Activated naive CD4-positive, alpha-beta T cell treated with Interleukin-2 at 50 U/mL for 16 hours (primary cell): ENCODE results near the gene UGT1A4.
"Not testable (repeated sequence)": the region's sequence is repeated elsewhere in the genome, so short reads cannot be mapped to it uniquely, and the experiment has no call there.

Experiments
- DNase-seq: peaks from one replicate; pipeline ENCODE4 v3.0.0-alpha.2; 2020

UGT1A4 gene

DNA sequence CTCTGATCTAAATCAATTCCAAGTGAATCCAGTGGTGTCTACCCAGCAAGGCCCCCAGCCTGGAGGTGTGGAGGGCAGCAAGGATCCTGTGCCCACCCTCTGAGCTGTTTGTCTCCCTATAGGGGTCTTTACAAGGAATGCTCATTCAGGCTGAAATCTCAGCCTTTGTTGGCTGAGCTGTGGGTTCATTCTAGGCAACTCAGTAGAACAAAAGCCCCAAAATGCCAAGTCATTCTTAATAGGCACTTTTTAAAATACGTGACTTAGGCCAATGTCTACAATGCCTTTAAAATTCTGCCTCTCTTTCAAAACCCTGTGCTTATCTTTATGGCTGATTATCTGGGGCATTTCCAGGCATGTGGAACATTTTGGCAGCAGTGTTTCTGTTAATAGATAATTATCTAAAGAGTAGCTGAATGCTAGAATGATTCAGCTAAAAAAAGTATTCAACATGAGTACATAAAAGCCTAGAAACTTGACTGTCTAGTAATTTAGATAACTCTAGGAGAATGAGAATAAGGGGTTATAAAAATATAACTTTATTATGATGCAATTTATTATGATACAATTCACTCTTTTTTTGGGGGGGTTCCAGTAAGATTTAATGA lies 18.4 kb upstream of the UGT1A4 start:
- no peak for DNase-seq

DNA sequence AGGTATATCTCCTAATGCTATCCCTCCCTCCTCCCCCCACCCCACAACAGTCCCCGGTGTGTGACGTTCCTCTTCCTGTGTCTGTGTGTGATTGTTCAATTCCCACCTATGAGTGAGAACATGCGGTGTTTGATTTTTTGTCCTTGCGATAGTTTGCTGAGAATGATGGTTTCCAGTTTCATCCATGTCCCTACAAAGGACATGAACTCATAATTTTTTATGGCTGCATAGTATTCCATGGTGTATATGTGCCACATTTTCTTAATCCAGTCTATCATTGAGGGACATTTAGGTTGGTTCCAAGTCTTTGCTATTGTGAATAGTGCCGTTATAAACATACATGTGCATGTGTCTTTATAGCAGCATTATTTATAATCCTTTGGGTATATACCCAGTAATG lies 17.7 kb upstream of the UGT1A4 start:
- not testable (repeated sequence) for DNase-seq

DNA sequence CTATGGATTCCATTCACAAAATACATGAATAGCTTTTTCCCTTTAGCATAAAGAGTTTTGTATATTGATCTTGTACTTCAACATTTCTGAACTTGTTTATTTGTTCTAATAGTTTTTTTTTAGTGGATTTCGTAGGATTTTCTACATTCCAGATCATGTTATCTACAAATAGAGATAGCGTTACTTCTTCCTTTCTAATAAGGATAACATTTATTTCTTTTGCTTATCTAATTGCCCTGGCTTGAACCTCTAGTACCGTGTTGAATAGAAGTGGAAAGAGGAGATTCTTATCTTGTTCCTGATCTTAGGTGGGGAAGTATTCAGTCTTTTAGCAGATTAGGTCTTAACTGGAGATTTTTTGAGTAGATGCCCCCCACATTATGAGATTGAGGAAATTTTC lies 16.3 kb upstream of the UGT1A4 start:
- DNase-seq: no peak

DNA sequence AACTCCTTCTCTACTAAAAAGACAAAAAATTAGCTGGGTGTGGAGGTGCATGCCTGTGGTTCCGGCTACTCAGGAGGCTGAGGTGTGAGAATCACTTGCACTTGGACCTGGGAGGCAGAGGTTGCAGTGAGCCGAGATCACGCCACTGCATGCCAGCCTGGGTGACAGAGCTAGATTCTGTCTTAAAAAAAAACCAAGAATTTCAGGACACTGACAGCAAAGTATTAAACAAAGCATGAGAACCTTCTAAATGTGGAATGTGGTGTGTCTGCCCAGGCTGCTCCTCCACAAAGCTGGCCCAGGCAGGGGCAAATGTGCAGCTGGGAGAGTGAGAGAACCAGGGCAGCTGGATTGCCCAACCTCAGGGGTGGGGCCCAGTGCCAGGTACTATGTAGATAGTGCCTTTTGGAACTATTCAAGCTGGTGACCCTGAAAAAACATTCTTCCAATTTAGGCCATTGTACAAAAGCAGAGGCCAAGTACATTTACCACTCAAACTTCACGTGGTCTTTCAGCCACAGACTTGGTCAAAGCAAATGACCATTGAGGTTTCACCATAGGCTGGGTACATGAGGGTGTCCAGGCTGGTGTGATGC lies 12.5 kb upstream of the UGT1A4 start:
- no peak for DNase-seq

DNA sequence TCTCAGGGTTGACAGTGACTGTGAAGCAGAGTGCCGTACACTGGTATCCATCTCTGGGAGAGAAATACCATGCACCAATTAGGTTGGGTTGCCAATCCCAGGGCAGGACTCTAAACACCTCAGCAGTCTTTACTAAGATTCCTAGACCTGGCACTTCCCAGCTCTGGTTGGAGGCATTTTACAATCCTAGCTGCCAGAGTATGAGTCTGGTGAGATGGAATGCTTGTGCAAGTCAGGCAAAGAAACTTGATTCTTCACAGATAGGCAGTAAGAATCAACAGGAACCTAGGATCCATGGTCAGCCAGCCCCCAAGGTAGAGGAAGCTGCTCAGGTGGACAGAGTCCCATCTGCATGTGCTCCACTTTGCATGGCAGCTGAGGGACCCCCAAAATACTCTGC lies 11.8 kb upstream of the UGT1A4 start:
- DNase-seq: no peak

DNA sequence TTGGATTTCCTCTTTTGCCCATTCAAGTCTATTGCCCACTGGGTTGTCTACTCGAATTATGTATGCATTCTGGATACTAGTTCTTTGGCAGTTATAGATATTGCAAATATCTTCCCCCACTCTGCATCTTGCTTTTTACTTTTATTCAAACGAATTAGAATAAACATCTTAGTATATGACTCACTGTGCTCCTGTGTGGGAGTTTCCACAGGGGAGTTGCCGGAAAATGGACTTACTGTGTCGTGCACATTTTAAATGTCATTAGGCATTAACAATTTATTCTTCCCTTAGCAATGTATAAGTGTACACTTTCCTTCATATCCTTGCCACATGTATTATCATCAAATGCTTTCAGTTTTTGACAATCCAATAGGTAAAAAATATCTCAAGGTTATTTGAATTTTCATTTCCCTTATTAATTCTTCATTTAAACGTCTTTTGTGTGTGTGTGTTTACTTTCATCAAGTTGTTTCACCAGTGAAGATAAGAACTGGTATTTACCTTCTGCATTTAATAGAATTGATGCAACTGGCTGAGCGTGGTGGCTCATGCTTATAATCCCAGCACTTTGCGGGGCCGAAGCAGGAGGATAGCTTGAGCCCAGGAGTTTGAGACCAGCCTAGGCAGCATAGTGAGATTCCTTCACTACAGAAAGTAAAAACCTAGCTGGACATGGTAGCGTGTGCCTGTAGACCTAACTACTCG lies 10.4 kb upstream of the UGT1A4 start:
- no peak for DNase-seq

DNA sequence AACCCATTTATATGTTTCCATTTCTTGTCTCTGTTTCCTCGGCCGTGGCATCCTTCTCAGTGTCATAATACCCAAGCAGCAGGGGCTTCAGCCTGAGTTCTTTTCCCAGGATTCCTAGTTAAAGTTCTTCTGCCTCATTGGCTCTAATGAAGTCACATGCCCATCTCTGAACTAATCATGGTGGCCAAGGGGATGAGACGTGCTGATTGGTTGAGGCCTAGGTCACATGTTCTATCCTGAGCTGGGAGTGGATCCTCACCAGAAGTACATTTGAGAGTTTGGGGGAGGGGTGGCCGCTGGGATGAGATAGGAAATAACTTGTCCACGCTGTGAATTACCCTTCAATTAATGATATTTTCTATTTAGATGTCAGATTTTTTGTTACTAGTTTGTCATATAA lies 9.6 kb upstream of the UGT1A4 start:
- DNase-seq: no peak

DNA sequence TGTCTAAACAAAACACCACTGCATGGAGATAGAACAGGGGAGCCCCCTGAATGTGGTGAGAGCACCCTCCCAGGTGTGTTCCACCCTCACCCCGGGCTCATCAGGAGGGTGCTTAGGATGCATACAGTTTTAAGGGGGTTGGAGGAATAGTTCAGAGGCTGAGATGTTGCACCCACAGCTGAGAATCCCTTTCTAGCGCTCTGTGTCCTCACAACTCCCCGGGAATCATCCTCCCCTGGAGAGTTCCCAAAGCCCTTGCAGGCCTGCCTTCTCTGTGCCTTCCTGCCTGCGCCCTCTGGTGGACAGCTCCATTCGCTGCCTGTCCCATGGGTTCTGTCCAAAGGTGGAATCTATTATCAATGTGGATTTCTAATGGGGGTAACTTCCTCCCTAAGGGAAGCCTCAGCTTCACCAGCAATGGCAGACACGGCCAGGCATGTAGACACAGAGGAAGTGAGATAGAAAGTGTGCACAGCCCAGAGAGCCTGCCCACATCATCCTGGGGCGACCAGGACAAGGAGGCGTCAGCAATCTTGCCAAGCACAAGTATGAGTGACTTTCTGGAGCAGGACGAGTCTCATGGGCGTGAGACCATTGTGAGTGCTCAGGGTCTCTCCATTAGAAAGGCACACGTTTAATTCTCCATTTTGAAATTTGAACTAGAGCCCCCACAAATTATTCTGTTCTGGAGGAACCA lies 7.1 kb upstream of the UGT1A4 start:
- DNase-seq: peak; percentile 62

DNA sequence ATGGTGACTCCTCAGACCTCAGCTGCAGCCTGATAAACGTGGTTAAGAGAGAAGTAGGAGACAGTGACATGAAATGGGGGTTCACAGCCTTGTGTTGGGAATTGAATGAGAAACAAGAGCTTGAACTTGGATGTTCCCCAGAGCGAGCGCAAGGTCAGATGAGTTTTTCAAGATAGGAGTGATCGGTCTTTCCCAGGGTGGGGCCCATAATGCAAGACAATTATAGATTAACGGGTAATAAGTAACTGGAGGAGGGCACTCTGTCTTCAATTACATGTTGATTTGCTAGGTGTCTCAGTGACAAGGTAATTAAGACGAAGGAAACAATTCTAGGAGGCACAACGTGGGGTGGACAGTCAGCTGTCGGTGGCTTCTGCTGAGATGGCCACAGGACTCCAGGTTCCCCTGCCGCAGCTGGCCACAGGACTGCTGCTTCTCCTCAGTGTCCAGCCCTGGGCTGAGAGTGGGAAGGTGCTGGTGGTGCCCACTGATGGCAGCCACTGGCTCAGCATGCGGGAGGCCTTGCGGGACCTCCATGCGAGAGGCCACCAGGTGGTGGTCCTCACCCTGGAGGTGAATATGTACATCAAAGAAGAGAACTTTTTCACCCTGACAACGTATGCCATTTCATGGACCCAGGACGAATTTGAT lies 5.8 kb upstream of the UGT1A4 start, which contains the start of gene UGT1A5:
Gene UGT1A5 (plus strand): TSS at position 297 of the 651 bp plus-strand sequence. CDS start 85 bp downstream, at position 382.
- no peak for DNase-seq

DNA sequence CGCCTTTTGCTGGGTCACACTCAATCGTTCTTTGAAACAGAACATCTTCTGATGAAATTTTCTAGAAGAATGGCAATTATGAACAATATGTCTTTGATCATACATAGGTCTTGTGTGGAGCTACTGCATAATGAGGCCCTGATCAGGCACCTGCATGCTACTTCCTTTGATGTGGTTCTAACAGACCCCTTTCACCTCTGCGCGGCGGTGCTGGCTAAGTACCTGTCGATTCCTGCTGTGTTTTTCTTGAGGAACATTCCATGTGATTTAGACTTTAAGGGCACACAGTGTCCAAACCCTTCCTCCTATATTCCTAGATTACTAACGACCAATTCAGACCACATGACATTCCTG lies 5.3 kb upstream of the UGT1A4 start:
- DNase-seq: no peak

DNA sequence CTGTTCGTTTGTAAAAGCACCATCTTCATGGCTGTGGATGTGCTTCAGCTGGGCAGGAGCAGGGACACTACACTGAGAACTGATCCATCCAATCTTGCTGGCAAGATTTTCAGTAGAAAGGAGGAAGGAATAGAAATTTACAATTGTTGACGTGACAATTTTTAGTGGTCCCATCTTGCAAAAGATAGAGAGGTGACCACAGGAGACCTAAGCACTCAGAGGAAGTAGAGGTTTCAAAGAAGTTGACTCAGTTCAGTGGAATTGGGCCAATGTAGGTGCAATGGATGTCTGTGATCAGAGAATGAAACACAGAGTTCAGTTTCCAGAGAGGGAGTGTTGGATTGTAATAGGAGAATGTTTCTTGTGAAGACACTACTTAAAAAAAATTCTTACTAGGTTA lies 4.4 kb upstream of the UGT1A4 start:
- DNase-seq: no peak

DNA sequence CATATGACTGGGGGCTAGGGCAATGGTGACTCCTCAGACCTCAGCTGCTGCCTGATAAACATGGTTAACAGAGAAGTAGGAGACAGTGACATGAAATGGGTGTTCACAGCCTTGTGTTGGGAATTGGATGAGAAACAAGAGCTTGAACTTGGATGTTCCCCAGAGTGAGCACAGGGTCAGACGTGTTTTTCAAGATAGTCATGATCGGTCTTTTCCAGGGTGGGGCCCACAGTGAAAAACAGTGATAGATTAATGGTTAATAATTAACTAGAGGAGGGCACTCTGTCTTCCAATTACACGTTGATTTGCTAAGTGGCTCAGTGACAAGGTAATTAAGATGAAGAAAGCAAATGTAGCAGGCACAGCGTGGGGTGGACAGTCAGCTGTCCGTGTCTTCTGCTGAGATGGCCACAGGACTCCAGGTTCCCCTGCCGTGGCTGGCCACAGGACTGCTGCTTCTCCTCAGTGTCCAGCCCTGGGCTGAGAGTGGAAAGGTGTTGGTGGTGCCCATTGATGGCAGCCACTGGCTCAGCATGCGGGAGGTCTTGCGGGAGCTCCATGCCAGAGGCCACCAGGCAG lies 10.3 kb downstream of the UGT1A4 start, which contains the start of gene UGT1A3:
Gene UGT1A3 (plus strand): TSS at position 320 of the 579 bp plus-strand sequence. CDS start 85 bp downstream, at position 405.
- DNase-seq: no peak

DNA sequence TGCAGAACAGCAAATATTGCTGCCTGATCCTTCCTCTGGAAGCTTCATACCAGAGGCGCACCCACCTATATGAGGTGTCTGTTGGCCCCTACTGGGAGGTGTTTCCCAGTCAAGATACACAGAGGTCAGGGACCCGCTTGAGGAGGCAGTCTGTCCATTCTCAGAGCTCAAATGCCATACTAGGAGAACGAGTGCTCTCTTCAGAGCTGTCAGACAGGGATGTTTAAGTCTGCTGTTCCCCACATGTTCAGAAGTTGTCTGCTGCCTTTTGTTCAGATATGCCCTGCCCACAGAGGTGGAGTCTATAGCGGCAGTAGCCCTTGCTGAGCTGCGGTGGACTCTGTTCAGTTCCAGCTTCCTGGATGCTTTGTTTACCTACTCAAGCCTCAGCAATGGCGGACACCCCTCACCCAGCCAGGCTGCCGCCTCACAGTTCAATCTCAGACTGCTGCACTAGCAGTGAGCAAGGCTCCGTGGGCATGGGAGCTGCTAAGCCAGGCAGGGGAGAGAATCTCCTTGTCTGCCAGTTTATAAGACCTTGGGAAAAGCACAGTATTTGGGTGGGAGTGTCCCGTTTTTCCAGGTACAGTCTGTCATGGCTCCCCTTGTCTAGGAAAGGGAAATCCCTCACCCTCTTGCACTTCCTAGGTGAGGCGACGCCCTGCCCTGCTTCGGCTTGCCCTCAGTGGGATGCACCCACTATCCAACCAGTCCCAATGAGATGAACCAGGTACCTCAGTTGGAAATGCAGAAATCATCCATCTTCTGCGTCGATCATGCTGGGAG lies 18.5 kb downstream of the UGT1A4 start:
- DNase-seq: not testable (repeated sequence)

DNA sequence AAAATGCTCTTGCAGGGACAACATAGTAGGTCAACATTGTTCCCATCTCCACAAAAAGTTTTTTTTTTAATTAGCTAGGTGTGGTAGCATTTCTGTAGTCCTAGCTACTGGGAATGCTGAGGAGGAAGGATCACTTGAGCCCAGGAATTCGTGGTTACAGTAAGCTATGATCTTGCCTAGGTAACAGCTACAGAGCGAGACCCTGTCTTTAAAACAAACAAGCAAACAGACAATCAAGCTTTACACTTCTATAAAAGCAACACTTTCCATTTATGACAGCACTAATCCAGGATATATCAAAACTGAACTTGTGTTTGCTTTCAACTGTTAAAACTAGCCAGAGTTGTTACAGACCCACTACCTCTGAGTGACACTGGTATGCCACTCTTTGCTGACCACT lies 22.3 kb downstream of the UGT1A4 start:
- DNase-seq: no peak

DNA sequence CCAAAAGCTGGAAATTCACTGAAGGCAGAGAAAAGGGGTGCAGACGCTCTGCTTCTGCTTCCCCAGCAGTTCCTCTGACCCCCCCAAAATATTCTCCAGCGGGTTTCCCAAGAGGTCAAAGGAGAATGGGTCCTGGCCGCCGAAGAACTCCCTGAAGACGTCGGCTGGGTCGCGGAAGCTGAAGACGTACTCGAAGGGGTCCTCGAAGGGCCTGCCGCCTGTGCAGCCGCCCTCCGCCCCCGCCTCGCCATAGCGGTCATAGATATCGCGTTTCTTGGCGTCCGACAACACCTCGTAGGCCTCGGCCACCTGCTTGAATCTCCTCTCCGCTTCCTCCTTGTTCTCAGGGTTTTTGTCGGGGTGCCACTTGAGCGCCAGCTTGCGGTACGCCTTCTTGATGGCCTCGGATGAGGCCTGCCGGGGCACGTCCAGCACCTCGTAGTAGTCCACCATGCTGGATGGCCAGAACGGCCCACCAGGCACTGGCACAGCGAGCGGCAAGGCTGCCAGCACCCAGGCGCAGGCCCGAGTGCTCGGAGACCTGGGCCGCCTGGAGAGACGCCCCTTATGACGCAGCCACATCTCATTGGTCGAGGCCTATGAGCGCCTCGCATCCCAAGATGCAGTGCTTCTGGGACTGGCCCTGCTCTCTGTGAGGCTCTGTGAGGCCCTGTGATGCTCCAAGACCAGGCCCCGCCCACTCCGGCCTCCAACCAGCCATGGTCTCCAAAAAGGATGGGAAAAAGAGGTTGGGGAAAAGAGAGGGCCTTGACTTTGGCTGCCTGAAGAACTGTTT lies 25.1 kb downstream of the UGT1A4 start:
- DNase-seq: no peak

DNA sequence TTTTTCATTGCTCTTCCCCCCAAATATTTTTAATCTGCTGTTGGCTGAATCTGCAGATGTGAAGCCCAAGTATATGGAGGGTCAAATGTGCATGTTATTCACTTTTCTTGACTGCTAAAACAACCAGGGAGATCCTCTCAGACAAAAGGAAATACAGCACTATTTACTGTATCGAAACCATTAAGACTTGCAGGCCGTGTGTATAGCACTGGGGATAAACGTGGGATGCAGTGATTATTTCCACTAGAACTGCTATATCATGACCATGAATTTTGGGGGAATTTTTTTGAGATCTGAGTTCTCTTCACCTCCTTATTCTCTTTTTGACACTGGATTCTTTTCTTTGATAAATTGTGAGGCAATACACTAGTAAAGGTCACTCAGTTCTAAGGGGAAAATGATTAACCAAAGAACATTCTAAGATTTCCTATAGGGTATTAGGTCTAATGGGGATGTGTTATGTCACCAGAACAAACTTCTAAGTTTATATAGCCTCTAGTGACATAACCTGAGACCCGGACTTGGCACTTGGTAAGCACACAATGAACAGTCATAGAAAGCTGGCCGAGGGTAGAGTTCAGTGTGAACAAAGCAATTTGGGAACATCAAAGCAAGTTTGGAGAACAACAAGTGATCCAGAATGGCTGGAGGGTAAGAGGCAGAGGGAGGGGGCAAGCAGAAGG lies 26.7 kb downstream of the UGT1A4 start:
- no peak for DNase-seq

DNA sequence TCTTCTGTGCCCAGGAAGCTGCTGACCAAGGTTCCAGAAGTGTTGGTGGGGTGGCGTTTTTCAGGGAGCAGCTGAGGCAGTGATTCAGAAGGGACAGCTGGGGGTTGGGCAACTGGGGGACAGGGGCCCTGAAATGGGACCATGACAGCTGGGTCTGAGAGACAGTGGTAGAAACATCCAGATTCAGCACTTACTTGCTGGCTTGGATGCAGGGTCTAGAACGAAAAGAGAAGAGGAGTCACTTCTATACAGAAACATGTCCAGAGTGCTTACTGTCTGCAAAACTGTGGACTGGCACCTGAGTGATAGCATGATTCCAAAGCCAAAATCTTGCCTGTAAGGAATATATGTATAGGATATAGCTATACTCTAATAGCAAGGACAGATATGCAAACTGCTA lies 27.3 kb downstream of the UGT1A4 start:
- DNase-seq: not testable (repeated sequence)

DNA sequence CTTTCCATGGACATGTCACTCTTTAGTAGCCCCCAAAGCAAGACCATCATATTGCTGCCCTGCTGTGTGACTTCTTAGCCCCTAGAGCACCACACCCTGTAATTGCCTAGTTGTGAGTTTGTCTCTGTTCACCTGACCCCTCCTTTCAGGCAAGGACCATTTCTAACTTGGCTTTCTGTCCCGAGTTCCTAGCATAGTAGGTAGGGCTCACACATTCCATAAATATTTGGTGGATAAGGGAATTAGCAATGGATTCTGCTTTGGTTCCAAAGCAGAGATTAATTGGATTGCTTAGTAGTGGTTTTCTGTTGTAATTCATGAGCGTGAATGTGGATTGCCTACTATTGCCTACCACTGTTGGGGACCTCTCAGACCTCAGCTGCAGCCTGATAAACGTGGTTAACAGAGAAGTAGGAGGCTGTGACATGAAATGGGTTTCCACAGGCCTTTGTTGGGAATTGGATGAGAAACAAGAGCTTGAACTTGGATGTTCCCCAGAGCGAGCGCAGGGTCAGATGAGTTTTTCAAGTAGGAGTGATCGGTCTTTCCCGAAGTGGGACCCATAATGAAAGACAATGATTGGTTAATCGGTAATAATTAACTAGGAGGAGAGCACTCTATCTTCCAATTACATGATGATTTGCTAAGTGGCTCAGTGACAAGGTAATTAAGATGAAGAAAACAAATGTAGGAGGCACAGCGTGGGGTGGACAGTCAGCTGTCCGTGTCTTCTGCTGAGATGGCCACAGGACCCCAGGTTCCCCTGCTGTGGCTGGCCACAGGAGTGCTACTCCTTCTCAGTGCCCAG lies 28.1 kb downstream of the UGT1A4 start:
- no peak for DNase-seq

DNA sequence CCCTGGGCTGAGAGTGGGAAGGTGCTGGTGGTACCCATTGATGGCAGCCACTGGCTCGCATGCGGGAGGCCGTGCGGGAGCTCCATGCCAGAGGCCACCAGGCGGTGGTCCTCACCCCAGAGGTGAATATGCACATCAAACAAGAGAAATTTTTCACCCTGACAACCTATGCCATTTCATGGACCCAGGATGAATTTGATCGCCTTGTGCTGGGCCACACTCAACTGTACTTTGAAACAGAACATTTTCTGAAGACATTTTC lies 28.7 kb downstream of the UGT1A4 start:
- DNase-seq: no peak

DNA sequence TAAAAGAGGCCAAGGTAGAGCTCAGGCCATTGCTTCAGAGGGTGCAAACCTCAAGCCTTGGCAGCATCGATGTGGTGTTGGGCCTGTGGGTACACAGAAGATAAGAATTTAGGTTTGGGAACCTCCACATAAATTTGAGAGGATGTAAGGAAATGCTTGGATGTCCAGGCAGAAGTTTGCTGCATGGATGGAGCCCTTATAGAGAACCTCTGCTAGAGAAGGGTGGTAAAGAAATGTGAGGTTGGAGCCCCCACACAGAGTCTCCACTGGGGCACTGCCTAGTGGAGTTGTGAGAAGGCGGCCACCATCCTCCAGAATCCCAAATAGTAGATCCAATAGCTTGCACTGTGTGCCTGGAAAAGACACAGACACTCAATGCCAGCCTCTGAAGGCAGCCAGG lies 32.2 kb downstream of the UGT1A4 start:
- not testable (repeated sequence) for DNase-seq
